ENCODE data around the gene SLC5A6. TPM values are rescaled to one million over a fixed set of nuclear protein-coding genes. Genes with fewer than 3 reads are reported as not detected.

The SLC5A6 gene
- polyA plus RNA-seq, 2 of the 4 experiments (the other 2 are of a cell fraction) = 82.7 to 86.7 TPM

DNA sequence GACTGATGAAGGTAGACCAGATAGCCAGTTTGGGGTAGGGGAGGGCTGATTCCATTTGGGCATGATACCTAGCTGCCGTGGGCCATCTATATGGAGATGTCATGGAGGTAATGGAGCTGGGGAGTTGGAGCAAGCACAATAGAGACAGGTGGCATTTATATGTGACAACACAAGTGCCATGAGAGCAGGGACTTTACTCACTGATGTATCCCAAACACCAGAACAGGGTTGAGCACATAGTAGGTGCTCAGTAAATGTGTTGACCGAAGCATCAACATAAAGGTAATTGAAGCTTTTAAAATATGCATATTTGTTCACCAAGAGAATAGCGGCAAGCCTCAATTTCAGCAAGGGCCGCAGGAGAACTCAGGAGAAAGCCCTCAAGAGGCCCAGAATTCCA is 35.8 kb upstream of the SLC5A6 start:
- H3K27ac ChIP-seq = no peak overlapping the region
- H3K4me3 ChIP-seq = no peak overlapping the region
- 0 out of 2 replicates have a peak, but pooled peaks have one; percentile 56 for TF ChIP-seq HOXA7 (CRISPR knock-in tag; IDR thresholded peaks at IDR 0.05)
- TF ChIP-seq, protein P1, sequence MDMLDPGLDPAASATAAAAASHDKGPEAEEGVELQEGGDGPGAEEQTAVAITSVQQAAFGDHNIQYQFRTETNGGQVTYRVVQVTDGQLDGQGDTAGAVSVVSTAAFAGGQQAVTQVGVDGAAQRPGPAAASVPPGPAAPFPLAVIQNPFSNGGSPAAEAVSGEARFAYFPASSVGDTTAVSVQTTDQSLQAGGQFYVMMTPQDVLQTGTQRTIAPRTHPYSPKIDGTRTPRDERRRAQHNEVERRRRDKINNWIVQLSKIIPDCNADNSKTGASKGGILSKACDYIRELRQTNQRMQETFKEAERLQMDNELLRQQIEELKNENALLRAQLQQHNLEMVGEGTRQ (IDR thresholded peaks at IDR 0.05) = no peak
- ChIA-PET POLR2A (interaction anchor here (1.3 kb wide), 1 partner anchor 55 kb away, joined by 8 read pairs; no protein-coding TSS in a partner anchor), CTCF (interaction anchor here (0.8 to 16.3 kb wide), 12 partner anchors 10 to 286 kb away, joined by 3 to 205 read pairs (median 6); partner anchors contain the start of genes DNAJC5G, SLC30A3 and TRIM54)
- 67% methylated on average over 4 of the region's 4 CpGs for WGBS (ENCODE audit: missing lambda C conversion rate)
- FAIRE-seq (no peak), DNase-seq (ENCODE audit: low read depth in 1 of 2, low spot score in 1 of 2) (no peak), ATAC-seq (no peak; a peak in 1 of 6 replicates)
- peaks cover 15% of the 10 kb centered on the region for H3K4me1 ChIP-seq
- no peak overlapping the region for H3K4me2 ChIP-seq
- H3K9me3 ChIP-seq = no peaks in the 10 kb centered on the region

- Histone ChIP-seq H3K4me1 (peaks cover 15% of the 10 kb centered on the region), H3K9me3 (no peaks in the 10 kb centered on the region), H3K4me2 (no peak overlapping the region), H3K4me3 (no peak overlapping the region), H3K27ac (no peak overlapping the region)
- no peak for ATAC-seq
- DNase-seq (ENCODE audit: low read depth in 1 of 2, low spot score in 1 of 2) = no peak
- ChIA-PET POLR2A (no interaction called here), CTCF (interaction anchor here (1.0 to 16.3 kb wide), 5 partner anchors 8 to 98 kb away, joined by 3 to 205 read pairs (median 4); partner anchors contain the start of genes DNAJC5G and TRIM54)
- WGBS (ENCODE audit: missing lambda C conversion rate) = 93% methylated on average over 4 of the region's 4 CpGs
- TF ChIP-seq HOXB5 (CRISPR knock-in tag; IDR thresholded peaks at IDR 0.05) (no peak), RNF2 (IDR thresholded peaks at IDR 0.05; ENCODE audit: borderline replicate concordance, low read depth) (no peak), PHF8 (IDR thresholded peaks at IDR 0.05; ENCODE audit: borderline replicate concordance, low read depth) (no peak), MYC (IDR thresholded peaks at IDR 0.05; ENCODE audit: borderline replicate concordance, low read length) (no peak), E2F6 (IDR thresholded peaks at IDR 0.05; ENCODE audit: borderline replicate concordance, low read depth) (no peak), HOXA7 (CRISPR knock-in tag; IDR thresholded peaks at IDR 0.05) (no peak), KDM1A (IDR thresholded peaks at IDR 0.05; ENCODE audit: low read depth) (no peak), GATA3 (IDR thresholded peaks at IDR 0.05; ENCODE audit: borderline replicate concordance) (no peak), RARB (CRISPR knock-in tag; IDR thresholded peaks at IDR 0.05) (no peak), EHMT2 (IDR thresholded peaks at IDR 0.05; ENCODE audit: low read depth) (no peak), SREBF2 (IDR thresholded peaks at IDR 0.05) (no peak)
- TF ChIP-seq, protein P2, sequence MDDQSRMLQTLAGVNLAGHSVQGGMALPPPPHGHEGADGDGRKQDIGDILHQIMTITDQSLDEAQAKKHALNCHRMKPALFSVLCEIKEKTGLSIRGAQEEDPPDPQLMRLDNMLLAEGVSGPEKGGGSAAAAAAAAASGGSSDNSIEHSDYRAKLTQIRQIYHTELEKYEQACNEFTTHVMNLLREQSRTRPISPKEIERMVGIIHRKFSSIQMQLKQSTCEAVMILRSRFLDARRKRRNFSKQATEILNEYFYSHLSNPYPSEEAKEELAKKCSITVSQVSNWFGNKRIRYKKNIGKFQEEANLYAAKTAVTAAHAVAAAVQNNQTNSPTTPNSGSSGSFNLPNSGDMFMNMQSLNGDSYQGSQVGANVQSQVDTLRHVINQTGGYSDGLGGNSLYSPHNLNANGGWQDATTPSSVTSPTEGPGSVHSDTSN (IDR thresholded peaks at IDR 0.05) = no peak
- TF ChIP-seq, protein P3, sequence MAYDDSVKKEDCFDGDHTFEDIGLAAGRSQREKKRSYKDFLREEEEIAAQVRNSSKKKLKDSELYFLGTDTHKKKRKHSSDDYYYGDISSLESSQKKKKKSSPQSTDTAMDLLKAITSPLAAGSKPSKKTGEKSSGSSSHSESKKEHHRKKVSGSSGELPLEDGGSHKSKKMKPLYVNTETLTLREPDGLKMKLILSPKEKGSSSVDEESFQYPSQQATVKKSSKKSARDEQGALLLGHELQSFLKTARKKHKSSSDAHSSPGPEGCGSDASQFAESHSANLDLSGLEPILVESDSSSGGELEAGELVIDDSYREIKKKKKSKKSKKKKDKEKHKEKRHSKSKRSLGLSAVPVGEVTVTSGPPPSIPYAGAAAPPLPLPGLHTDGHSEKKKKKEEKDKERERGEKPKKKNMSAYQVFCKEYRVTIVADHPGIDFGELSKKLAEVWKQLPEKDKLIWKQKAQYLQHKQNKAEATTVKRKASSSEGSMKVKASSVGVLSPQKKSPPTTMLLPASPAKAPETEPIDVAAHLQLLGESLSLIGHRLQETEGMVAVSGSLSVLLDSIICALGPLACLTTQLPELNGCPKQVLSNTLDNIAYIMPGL (CRISPR knock-in tag; IDR thresholded peaks at IDR 0.05; ENCODE audit: borderline replicate concordance) = no peak
- TF ChIP-seq, protein P4, sequence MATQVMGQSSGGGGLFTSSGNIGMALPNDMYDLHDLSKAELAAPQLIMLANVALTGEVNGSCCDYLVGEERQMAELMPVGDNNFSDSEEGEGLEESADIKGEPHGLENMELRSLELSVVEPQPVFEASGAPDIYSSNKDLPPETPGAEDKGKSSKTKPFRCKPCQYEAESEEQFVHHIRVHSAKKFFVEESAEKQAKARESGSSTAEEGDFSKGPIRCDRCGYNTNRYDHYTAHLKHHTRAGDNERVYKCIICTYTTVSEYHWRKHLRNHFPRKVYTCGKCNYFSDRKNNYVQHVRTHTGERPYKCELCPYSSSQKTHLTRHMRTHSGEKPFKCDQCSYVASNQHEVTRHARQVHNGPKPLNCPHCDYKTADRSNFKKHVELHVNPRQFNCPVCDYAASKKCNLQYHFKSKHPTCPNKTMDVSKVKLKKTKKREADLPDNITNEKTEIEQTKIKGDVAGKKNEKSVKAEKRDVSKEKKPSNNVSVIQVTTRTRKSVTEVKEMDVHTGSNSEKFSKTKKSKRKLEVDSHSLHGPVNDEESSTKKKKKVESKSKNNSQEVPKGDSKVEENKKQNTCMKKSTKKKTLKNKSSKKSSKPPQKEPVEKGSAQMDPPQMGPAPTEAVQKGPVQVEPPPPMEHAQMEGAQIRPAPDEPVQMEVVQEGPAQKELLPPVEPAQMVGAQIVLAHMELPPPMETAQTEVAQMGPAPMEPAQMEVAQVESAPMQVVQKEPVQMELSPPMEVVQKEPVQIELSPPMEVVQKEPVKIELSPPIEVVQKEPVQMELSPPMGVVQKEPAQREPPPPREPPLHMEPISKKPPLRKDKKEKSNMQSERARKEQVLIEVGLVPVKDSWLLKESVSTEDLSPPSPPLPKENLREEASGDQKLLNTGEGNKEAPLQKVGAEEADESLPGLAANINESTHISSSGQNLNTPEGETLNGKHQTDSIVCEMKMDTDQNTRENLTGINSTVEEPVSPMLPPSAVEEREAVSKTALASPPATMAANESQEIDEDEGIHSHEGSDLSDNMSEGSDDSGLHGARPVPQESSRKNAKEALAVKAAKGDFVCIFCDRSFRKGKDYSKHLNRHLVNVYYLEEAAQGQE (IDR thresholded peaks at IDR 0.05) = no peak
- no peak for FAIRE-seq
These were observed 33.6 kb upstream of the SLC5A6 start for GRCh38 chr2:27245626-27246025.
